SH-SY5Y (cell line): ENCODE measurements around the gene MGAT5.

Source experiments
- GATA2 ChIP-seq: IDR thresholded peaks from 2 replicates; pipeline ENCODE4 v1.6.1; 2011; ENCODE audit warnings: mild to moderate bottlenecking, low read depth, low read length
- GATA3 ChIP-seq: IDR thresholded peaks from 2 replicates; pipeline ENCODE4 v1.6.1; 2011; ENCODE audit warnings: low read depth, mild to moderate bottlenecking, low read length, moderate library complexity

DNA sequence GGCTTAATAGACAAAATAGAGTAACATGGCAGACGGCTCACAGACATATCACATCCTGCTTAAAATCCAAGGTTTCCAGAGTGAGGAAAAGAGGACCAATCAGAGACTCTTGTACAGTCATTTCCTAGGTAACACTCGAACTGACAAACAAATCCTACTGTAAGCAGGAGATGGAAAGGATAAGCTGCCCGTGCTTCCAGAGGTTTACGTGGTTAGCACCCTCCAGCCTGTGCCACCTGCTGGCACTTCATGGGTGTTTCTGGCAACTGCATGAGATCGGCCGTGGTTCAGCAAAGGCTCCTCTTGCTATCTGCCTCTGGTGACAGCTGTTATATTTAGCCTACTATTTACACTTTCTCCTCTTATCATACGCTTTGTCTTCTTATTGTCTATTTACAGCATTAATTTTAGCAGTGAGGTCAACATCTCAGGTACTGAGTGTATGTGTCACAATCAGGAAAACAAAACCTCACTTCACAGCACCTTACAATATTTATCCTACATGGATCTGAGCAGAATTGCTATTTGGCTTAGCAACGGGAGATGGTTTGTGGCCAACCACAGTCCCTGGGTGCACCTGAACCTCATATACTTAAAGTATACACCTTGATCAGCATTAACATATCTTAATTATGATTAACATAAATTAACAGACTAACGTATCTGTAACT, 238.0 kb downstream of the MGAT5 start:
- TF ChIP-seq GATA3 (no peak; the same call in 1 of the 2 replicates), GATA2 (peak; percentile 81)
